GM12873 (cell line): Measurements from ENCODE around the gene NFIX.

ENCODE experiments used
- TF ChIP-seq, protein P1 (sequence below): IDR thresholded peaks from 2 replicates; pipeline ENCODE4 v1.5.1; 2012; ENCODE audit warnings: low read depth, mild to moderate bottlenecking, moderate library complexity, low read length, control low read depth; ENCODE audit not compliant: insufficient read depth; ENCODE audit errors: missing control alignments

The NFIX gene

DNA sequence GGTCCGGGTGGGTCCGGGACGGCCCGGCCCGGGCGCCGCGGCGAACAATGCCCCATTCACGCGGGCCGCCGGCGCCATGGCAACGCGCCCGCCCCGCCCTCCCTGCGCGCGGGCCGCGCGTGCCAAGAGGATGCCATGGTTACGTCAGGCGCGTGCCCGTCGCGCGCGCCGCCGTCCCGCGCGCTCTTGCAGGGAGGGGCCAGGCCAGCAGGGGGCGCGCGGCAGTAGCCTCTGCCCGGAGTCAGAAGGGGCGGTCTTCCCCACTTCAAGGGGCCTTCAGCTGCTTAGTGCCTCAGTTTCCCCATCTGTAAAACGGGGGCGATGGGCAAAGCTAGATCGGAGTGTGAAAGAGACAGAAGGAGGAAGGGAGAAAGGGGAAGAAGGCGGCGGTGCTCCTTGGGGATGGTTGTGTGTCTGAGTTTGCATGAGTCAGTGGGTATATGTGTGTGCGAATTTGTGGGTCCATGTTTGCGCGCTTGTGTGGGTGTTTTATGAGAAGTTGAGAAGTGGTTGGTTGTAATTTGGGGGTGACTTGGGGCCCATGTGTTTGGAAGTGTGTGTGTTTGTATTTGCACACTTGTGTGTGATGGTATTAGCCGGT lies 11.6 kb upstream of the NFIX start:
- TF ChIP-seq, protein P1, sequence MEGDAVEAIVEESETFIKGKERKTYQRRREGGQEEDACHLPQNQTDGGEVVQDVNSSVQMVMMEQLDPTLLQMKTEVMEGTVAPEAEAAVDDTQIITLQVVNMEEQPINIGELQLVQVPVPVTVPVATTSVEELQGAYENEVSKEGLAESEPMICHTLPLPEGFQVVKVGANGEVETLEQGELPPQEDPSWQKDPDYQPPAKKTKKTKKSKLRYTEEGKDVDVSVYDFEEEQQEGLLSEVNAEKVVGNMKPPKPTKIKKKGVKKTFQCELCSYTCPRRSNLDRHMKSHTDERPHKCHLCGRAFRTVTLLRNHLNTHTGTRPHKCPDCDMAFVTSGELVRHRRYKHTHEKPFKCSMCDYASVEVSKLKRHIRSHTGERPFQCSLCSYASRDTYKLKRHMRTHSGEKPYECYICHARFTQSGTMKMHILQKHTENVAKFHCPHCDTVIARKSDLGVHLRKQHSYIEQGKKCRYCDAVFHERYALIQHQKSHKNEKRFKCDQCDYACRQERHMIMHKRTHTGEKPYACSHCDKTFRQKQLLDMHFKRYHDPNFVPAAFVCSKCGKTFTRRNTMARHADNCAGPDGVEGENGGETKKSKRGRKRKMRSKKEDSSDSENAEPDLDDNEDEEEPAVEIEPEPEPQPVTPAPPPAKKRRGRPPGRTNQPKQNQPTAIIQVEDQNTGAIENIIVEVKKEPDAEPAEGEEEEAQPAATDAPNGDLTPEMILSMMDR: peak; percentile 86

DNA sequence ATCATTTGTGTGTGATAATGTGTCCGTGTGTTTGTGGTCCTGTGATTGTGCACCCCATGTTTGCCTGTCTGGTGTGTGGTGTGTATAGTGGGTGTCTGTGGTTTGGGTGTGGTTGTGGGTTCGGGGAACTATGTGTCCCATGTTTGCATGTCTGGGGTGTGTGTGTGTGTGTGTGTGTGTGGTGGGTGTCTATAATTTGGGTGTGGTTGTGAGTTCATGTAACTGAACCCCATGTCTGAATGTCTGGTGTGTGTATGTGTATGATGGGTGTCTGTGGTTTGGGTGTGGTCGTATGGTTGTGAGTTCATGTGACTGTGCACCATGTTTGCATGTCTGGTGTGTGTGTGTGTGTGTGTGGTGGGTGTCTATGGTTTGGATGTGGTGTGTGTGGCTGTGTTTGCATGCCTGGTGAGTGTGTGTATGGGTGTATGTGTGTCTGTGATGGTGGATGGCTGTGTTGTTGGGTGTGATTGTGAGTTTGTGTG lies 11.1 kb upstream of the NFIX start:
- TF ChIP-seq, protein P1: no peak

- TF ChIP-seq, protein P1: no peak
These were observed 10.6 kb upstream of the NFIX start for GRCh38 chr19:12984683-12985048.

DNA sequence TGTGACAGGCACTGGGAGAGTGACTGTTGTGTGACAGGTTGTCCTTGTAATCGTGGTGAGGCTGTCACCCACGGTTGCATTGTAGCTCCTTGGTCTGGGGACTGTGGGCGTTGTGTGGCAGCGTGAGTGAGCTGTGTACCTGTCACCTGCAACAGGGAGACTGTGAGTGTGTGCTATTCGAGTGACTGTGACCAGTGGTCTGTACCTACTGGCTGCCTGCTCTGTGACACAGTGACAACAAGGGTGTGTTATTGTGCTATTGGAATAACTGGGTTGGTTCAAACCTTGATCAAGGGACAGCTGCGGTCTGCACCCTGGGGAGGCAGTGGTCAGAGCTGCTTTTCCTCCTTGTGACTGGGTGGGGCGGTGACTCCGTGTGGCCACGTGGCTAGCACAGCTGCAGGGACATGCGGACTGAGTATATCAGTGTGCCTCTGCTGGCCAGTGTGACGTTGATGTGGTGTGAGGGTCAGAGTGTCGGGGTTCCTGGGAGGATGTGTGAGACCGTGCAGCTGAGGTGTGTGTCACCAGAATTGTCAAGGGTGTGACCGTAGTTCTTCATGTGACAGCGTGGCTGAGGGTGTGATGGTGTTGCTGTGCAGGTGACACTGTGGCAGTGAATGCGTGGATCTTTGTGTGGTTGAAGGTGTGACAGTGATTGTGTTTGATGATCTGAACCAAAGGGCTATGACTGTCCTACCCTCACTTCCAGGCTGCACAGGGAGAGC lies 10.1 kb upstream of the NFIX start:
- TF ChIP-seq, protein P1: no peak

GRCh38 chr19:12986726-12987125 lies 8.5 kb upstream of the NFIX start:
- TF ChIP-seq, protein P1: no peak

DNA sequence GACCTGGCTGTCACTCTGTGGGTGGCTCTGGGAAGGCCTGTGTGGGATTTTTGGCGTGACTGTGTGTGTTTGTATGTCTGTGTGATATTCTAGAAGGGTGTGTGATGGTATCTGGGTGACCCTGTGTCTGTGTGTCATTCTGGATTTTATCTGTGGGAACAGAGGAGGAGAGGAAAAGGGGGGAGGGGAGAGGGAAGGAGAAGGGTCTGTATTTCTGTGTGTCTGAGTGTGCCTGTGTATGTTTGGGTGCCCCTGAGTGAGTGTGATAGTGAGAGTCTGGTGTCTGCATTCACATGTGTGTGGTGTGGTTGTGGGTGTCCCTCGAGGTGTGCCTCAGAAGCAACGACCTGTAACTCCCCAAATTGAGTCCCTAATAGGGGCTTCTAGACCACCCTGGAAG lies 8.1 kb upstream of the NFIX start:
- TF ChIP-seq, protein P1: no peak

DNA sequence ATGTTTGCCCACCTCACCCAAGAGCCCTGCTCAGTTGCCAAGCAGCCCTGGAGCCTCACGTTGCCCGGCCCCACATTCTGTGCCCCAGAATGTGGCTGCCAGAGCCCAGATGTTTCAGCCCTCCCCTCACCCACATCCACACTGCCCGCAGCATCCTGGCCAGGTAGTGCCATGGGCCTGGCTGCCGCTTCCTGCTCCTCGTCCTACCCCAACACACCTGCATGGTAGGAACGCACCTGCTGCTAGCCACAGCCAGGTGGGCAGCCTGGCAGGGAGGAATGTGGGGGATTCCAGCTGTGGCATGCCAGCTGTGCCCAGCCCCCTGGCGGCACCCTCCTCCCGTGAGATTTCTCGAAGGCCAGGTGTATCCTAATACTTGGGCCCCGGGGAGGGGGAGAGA lies 7.5 kb upstream of the NFIX start:
- TF ChIP-seq, protein P1: no peak
